ENCODE results near the gene MAP3K7.

The MAP3K7 gene

GRCh38 chr6:90521955-90522354 is 64.9 kb downstream of the MAP3K7 start:
- no peak for DNase-seq

GRCh38 chr6:90516074-90516660 is 70.7 kb downstream of the MAP3K7 start:
- DNase-seq, result no peak

- DNase-seq, result no peak
Observed at GRCh38 chr6:90514496-90514895, 72.4 kb downstream of the MAP3K7 start.

- no peak for DNase-seq
Observed at GRCh38 chr6:90508753-90509152, 78.1 kb downstream of the MAP3K7 start.

- DNase-seq, result peak; percentile 56 to 65
Observed at GRCh38 chr6:90502866-90503407, 83.9 kb downstream of the MAP3K7 start.

GRCh38 chr6:90502381-90502780 is 84.5 kb downstream of the MAP3K7 start:
- no peak for DNase-seq

GRCh38 chr6:90500458-90500857 is 86.4 kb downstream of the MAP3K7 start:
- no peak for DNase-seq

- no peak for DNase-seq
Observed at GRCh38 chr6:90497411-90497810, 89.5 kb downstream of the MAP3K7 start.

GRCh38 chr6:90496258-90497016 is 90.4 kb downstream of the MAP3K7 start:
- no peak for DNase-seq

GRCh38 chr6:90495216-90495817 is 91.6 kb downstream of the MAP3K7 start:
- no peak for DNase-seq

GRCh38 chr6:90494067-90494780 is 92.6 kb downstream of the MAP3K7 start:
- DNase-seq, result no peak

GRCh38 chr6:90493332-90493731 is 93.5 kb downstream of the MAP3K7 start:
- DNase-seq, result no peak

- DNase-seq, result no peak
Observed at GRCh38 chr6:90492798-90493197, 94.1 kb downstream of the MAP3K7 start.

- no peak for DNase-seq
Observed at GRCh38 chr6:90492369-90492768, 94.5 kb downstream of the MAP3K7 start.

GRCh38 chr6:90490030-90490716 is 96.7 kb downstream of the MAP3K7 start:
- DNase-seq, result no peak

GRCh38 chr6:90488816-90489215 is 98.1 kb downstream of the MAP3K7 start:
- DNase-seq, result no peak

- DNase-seq, result no peak
Observed at GRCh38 chr6:90485635-90486277, 101.1 kb downstream of the MAP3K7 start.

- no peak for DNase-seq
Observed at GRCh38 chr6:90484903-90485302, 102.0 kb downstream of the MAP3K7 start.

GRCh38 chr6:90484385-90484784 is 102.5 kb downstream of the MAP3K7 start:
- DNase-seq, result no peak

GRCh38 chr6:90483956-90484355 is 102.9 kb downstream of the MAP3K7 start:
- no peak for DNase-seq

- no peak for DNase-seq
Observed at GRCh38 chr6:90483116-90483839, 103.6 kb downstream of the MAP3K7 start.

All from NCI-H187 (cell line).